Inferior parietal cortex (tissue), 1 donor: ENCODE data around the gene SZRD1.

ENCODE experiments used
- DNase-seq: peaks from one replicate; pipeline ENCODE4 v3.0.0-alpha.2; 2016; ENCODE audit errors: extremely low spot score

Gene SZRD1

DNA sequence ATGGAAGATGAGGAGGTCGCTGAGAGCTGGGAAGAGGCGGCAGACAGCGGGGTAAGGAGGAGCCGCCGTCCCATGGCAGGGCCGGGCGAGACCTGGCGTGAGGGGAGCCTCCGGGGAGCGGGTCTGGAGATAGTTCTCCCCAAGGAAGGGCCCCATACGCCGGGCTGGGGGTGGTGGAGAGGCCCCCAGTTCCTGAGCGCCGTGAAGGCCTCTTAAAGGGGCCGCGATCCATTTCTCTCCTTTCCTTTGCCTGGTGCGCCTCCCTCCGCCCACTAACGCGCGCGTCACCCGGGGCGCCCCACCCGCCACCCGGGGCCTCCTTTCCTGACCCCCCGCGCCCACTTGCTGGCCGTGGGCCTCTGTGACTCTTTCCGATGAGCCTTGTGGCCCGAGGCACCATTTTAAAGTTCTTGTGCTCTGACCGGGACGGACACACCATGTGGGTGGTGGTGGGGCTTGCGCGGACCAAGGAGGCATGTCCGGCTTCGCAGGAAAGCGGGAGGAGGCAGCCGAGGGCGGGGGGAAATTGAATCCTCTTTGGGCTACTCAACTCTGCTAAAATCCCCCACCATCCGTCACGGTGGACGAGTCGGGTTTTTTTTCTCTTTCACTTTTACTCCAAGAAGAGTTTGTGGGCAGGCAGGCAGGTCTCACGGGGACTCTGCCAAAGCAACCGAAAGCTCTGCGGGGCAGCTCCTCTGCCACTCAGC is 371 bp downstream of the SZRD1 start:
- DNase-seq = peak; percentile 87

DNA sequence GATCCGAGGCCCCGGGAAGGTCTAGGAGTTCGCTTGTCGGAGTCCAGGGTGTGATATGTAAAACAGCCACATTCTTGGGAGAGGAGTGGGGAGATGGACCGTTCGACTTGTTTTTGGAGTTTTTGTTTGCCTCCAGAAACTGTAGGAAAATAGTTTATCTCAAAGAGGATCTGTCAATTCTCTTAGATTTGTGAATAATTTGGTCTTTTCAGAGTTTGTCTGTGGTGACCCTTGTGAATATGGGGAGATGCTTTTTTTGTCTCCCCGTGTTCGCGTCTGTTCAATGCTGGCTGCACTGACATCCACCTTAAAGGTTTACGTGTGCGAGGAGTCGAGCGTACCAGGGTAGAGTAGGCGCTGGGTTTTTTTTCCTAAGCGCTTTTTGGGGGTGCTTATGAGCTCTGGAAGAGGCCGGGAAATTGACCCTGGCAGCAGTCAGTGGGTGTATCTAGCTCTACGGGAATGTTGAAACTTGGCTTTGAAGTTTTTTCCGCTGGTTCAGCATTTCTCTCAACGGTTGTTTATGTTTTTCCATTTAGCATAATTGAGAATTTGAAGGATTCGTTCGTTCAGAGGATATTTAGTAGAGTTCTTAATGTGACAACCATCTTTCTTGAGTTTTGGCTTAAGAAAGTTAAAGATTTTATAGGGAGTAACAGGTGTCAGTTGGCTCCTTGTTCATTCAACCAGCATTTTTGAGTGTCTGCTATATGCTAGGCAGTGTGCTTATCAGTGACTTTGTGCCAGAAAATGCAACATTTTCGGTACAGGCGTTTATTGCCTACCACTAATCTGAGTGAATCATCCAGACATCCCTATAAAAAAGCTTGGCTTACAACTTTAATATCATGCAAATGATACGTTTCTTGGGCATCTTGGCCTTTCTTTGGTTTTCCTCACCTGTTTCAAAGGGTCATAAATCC is 1.2 kb downstream of the SZRD1 start:
- DNase-seq = no peak

DNA sequence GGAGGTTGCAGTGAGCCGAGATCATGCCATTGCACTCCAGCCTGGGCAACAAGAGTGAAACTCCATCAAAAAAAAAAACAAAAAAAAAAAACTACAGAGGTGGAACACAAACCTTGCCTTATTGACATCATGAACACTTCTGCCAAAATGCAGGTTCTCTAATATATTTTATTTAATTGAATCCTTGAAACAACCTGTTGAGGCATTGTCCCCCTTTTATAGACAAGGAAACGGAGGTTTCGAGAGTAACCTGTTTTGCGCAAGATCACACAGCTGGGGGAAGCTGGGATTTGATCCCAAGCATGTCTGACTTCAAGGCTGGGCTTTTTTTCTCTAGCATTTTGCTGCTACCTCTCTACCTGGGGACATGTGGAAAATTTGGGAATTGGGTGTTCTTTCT is 2.8 kb downstream of the SZRD1 start:
- DNase-seq = no peak

GRCh38 chr1:16371725-16372124 is 4.7 kb downstream of the SZRD1 start:
- no peak for DNase-seq

DNA sequence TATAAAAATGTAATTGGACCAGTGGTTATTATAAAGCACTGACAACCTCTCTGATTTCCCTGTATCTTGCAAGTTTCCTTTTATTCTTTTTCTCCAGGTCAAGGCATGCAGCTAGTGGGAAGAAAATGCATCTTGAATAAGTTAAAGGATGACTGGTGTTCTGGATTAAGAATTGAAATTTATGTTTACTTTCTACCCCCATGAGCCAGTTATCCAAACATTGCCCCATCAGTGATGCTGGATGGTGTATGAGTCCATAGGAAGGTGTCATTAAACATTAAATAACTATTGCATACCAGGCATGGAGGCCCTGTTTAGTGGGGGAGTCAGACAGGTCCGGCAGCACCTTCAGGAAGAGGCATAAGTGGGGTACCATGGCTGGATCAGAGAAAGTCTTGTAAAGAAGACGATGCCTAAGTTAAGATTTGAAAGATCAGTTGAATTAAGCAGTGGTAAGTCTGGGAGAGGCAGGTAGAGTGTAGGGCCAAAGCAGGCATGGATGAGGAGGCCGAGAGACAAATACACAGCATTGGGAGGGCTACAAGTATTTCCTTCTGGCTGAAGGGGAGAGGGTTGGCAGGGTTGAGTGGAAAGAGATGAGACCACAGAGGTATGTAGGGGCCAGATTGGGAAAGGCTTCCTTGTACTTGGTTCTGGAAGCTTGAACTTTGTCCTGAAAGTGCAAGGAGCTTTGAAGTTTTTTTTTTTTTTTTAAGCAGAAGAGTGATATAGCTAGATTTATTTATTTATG is 5.7 kb downstream of the SZRD1 start:
- no peak for DNase-seq

DNA sequence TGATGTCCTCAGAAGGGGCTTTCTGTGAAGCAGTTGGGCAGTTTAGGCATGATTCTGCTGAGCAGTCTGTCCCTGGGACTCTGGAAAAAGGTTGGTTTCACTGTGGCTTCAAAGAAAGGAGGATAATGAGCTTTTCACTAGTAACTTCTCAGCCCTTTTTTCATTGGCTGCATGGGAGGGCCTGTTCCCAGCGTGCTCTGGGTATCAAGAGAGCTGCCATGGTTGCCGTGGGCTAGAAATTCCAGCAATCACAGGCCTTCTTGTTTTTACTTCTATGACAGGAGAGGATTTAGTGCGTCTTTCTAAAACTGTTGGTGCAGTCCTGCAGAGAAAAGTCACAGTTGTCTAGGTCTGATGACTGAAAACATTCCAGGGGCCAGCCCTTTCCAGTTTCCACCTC is 7.2 kb downstream of the SZRD1 start:
- DNase-seq = no peak

GRCh38 chr1:16375521-16376340 is 8.7 kb downstream of the SZRD1 start:
- DNase-seq = no peak

GRCh38 chr1:16376971-16377370 is 9.9 kb downstream of the SZRD1 start:
- no peak for DNase-seq

DNA sequence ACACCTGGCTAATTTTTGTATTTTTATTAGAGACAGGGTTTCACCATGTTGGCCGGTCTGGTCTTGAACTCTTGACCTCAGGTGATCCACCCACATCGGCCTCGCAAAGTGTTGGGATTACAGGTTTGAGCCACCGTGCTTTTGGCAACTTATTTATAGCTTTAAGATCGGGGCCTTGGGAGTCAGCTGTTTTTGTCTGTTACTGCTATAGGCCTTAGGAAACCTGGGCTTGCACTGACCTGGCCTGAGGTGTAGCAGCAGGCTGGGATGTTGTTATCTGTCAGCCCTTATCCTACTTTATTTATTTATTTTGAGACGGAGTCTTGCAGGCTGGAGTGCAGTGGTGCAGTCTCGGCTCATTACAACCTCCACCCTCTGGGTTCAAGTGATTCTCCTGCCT is 11.4 kb downstream of the SZRD1 start:
- DNase-seq = no peak

DNA sequence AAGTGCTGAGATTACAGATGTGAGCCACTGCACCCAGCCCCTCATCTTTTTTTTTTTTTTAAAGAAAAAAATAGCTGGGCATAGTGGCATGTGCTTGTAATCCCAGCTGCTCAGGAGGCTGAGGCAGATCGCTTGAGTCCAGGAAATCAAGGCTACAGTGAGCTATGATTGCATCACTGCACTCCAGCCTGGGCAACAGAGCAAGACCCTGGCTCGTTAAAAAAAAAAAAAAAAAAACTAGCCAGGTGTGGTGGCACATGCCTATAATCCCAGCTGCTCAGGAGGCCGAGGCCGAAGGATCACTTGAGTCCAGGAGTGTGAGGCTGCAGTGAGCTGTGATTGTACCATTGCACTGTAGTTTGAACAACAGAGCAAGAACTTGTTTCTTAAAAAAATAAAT is 13.8 kb downstream of the SZRD1 start:
- no peak for DNase-seq

DNA sequence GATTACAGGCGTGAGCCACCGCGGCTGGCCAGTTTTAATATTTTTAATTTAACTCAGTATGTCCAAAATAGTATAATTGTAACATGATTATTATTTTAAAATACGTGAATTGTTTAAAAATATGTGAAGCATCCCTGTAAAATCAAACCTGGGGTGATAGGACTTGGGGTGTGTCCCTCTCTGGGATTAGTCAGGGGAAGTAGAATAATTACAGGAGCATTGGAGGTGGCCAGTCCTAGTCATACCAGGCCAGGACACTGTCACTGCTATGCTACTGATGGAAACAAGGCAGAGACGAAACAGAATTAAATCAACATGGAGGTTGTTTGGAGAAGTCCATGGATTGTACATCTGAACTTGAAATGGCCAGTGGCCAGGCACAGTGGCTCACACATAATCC is 16.8 kb downstream of the SZRD1 start:
- no peak for DNase-seq

- DNase-seq = no peak
These were observed 18.8 kb downstream of the SZRD1 start for GRCh38 chr1:16385659-16386453.

DNA sequence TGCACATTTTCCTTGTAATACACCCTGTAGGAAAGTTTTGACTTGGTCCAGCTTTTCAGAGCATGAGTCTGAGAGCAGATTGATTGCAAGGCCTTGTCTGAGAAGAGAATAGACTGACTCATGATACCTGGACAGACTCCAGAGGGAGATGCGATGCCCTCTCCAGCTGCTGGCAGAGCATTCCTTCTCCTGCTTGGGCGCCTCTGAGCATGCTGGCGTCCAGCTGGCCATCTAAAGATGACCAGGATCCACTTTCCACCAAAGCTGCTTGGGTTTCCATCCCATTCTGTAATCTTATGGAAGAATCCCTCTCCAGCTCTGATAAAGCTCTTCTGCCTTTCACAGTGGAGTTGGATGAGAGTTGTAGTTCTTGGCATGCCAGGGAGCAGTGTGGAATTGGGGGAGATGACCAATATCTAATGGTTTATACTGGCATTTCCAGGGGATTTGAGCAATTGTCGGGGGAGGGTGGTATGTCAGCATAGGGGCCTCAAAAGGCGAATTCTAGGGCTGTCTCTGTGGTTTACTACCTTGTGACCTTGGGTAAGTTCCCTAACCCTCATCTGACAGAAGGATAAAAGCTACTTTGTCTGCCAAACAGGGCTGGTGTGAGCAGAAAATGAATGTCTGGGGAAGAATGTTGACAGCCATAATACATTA is 19.5 kb downstream of the SZRD1 start:
- peak; percentile 45 for DNase-seq

DNA sequence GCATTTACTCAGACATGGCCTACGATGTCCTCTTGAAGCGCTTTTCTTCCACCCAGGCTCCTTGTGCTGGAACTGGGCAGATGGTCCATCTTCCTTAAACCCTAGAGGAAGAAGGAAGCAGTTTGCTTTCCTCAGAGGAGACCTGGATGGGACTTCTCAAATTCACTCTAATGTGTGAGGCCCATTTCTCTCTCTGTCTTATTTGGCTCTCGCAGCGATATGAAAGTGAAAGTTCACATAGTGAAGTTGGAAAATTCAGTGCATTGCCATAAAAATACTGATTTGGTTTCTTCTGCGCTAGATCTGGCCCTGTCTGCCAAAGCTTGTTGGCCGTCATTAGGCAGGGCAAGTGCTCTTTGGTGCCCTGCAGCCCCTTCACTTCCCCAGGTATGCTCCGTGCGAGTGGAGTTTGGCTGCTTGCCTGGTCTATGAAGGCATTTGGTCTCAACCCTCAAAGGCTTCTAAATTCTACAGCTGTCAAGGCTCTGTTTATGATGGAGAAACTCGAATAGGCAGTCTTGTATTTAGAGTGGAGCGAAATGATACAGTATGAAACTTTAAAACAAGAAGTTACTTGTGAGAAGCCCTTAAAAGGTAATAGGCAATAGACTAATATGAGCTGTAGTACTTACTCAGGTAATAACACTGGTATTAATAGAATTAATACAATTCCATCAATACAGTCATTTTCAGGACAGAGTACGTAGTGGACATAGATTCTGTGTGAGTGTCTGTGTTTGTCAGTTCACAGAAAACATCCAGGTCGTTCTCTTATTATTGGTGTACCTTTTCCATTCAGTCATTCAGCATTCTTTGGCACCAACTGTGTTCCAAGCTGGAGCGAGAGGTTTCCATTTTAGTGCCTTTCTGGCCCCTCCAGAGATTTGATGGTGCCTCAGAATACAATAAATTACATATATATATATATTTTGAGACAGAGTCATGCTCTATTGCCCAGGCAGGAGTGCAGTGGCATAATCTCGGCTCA is 20.5 kb downstream of the SZRD1 start:
- no peak for DNase-seq

GRCh38 chr1:16391411-16391810 is 24.4 kb downstream of the SZRD1 start:
- DNase-seq = no peak

DNA sequence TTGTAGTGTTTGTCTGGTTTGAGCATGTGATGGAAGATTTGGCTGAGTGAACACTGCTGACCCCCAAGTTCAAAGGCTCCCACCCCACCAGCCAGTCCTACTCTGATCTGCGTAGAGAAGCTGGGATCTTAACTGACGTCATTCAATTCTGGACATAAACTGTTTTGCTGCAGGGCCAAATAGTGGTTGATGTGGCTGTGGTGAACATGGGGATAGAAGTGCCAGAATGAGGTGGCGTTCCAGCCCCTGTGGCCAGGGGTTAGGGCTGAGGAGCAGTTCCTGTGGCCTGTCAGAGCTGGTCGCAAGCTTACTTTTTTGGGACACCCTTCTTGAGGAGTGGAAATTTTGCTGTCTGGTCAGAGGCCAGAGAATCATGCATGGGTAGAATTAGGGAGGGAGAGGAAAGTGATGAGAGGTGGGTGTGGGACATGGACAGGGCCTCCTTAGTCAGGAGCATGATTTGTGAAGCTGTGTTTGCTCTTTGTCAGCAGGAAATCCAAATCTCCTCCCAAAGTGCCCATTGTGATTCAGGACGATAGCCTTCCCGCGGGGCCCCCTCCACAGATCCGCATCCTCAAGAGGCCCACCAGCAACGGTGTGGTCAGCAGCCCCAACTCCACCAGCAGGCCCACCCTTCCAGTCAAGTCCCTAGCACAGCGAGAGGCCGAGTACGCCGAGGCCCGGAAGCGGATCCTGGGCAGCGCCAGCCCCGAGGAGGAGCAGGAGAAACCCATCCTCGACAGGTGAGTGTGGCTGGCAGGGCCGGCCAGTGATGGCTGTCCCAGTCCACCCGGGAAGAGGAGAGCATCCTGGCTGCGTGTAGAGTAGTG is 25.9 kb downstream of the SZRD1 start:
- DNase-seq = no peak

DNA sequence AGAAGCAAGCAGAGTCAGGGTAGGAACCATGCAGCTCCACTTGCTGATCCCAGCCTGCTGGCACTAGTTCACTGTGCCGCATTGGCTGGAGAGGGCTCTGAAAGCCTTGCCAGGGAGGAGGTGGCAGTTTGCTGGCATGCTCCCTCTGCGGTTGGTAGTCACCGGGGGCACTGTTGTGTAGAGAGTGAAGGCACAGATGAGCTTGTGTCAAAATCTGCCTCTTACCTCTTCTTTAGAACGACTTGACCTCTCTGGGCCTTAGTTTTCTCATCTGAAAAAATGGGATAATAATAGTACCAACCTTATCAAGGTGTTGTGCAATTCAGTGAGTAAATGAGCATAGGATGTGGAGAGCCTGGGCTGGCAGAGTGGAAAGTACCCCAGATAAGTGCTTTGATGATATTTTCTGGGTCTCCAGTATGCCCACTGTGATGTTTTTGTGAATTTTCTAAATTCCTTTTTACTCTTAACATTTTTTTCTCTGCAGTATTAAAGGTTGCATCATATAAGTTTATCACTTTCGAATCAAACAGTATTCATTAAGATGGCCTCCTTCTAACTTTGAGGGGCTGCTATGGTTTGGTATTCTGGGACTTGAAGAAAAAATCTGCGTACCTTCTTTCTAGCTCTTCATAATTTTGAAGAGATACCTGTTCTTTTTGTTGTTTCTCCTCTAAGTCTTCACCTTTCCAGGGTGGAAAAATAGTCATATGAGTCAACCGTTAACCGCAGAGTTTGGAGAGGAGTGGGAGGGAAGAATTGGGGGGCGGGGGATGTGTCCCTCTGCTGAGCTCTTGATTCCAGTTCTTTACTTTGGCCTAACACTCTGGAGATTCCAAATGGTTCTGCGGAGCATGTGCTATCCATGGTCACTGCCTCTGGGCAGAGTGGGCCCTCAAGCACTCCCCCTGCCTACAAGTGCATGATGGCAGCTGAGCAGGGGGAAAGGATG is 26.8 kb downstream of the SZRD1 start:
- DNase-seq = no peak
